Hepatic stellate cell (primary cell): ENCODE data around the gene NKTR.

Source experiments
- DNase-seq: peaks from one replicate; pipeline ENCODE4 v3.0.0; 2011; ENCODE audit warnings: low spot score

NKTR gene

GRCh38 chr3:42696356-42697288 lies 96.1 kb downstream of the NKTR start:
- DNase-seq: no peak

- no peak for DNase-seq
Observed at GRCh38 chr3:42697289-42698051, 97.0 kb downstream of the NKTR start.
